Peyer's patch (tissue), 4 donors: ENCODE results near the gene PNMA8B.

Source experiments
- CTCF ChIP-seq, 6 experiments: fragments of 450-650 bp in 4 of 6; fragments of 200-600 bp in 2 of 6; sonication (generic) in 1 of 6; IDR thresholded peaks; one replicate each; pipeline ENCODE4 v1.5.1; 2017 to 2019; ENCODE audit warnings: antibody characterized with exemption in 6 of 6, mild to moderate bottlenecking in 3 of 6, moderate library complexity in 1 of 6
- POLR2A ChIP-seq, 2 donors: fragments of 450-650 bp; IDR thresholded peaks; one replicate each; pipeline ENCODE4 v1.5.1; 2017; ENCODE audit warnings: antibody characterized with exemption in 2 of 2, mild to moderate bottlenecking in 2 of 2, moderate library complexity in 2 of 2

DNA sequence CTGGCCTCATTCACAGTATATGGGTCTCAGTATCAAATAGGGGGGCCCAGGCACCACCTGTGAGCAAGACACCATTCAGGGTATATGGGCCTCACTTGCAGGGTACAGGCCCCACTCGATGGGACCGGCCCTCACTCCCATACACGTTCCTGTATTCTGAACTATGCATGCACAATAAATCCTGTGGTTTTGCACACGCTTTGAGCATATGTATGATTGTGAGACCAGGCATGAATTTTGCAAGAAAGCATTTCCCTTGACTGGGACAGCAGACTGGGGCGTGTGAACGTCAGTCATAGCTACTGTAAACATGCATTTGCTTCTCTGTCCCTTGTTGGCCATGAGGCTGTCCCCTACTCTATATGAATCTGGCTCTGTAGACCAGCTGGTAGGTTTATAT is 637 bp upstream of the PNMA8B start:
- no peak for TF ChIP-seq CTCF (IDR thresholded peaks at IDR 0.05)
- no peak for TF ChIP-seq POLR2A (IDR thresholded peaks at IDR 0.05)
